Mononuclear cell (primary cell): Measurements from ENCODE around the gene PCDHGB5. TPM values are rescaled to one million over a fixed set of nuclear protein-coding genes. Genes with fewer than 3 reads are reported as not detected.

ENCODE experiments used
- H3K27me3 ChIP-seq: 2 replicates; pipeline ENCODE4 v1.6.0; 2011; ENCODE audit warnings: low read length, control low read depth; ENCODE audit not compliant: insufficient read depth
- H3K4me1 ChIP-seq: 2 replicates; pipeline ENCODE4 v1.5.1; 2011; ENCODE audit warnings: mild to moderate bottlenecking, low read length, control low read depth; ENCODE audit not compliant: insufficient read depth
- H3K4me3 ChIP-seq: 2 replicates; pipeline ENCODE4 v1.5.1; 2011; ENCODE audit warnings: mild to moderate bottlenecking, low read length, moderate library complexity
- H3K9me3 ChIP-seq: 2 replicates; pipeline ENCODE4 v1.5.1; 2011; ENCODE audit warnings: low read depth, mild to moderate bottlenecking, control low read depth, low read length
- total RNA-seq: library from RNA; depleted of rRNA; stranded (reverse); fragments of >200 nt; gene quantifications from one replicate; pipeline ENCODE4 v1.2.3, GENCODE V29; 2012

PCDHGB5 gene
- total RNA-seq, 1 donor, result 0.84 TPM

- Histone ChIP-seq H3K27me3 (peaks cover 50% of the 10 kb centered on the region), H3K4me1 (no peaks in the 10 kb centered on the region), H3K4me3 (no peak overlapping the region), H3K9me3 (no peaks in the 10 kb centered on the region)
Measured at GRCh38 chr5:141437221-141437620, 39.5 kb downstream of the PCDHGB5 start.

- H3K4me1 ChIP-seq, result no peaks in the 10 kb centered on the region
- no peak overlapping the region for H3K4me3 ChIP-seq
- peaks cover 34% of the 10 kb centered on the region for H3K27me3 ChIP-seq
- H3K9me3 ChIP-seq, result no peaks in the 10 kb centered on the region
Measured at GRCh38 chr5:141439411-141440141, 41.8 kb downstream of the PCDHGB5 start.

- no peaks in the 10 kb centered on the region for H3K4me1 ChIP-seq
Measured at GRCh38 chr5:141440341-141440740, 42.6 kb downstream of the PCDHGB5 start.

GRCh38 chr5:141441571-141442170 is 43.9 kb downstream of the PCDHGB5 start:
- Histone ChIP-seq H3K27me3 (peaks cover 17% of the 10 kb centered on the region), H3K9me3 (no peaks in the 10 kb centered on the region), H3K4me1 (no peaks in the 10 kb centered on the region), H3K4me3 (no peak overlapping the region)

More at GRCh38 chr5:141440341-141440740, 42.6 kb downstream of the PCDHGB5 start:
- no peak overlapping the region for H3K4me3 ChIP-seq
- no peaks in the 10 kb centered on the region for H3K9me3 ChIP-seq
- H3K27me3 ChIP-seq, result peaks cover 30% of the 10 kb centered on the region

Other genes starting within 250 kb of the PCDHGB5 start
- not detected for gene PCDHB6, start 247.9 kb upstream of the PCDHGB5 start, total RNA-seq
- gene PCDHB7, start 225.3 kb upstream of the PCDHGB5 start, total RNA-seq, result under 0.01 TPM
- not detected for gene PCDHB8, start 220.2 kb upstream of the PCDHGB5 start, total RNA-seq
- gene PCDHB16, start 215.6 kb upstream of the PCDHGB5 start, total RNA-seq, result not detected
- gene PCDHB9, start 210.8 kb upstream of the PCDHGB5 start, total RNA-seq, result 0.31 TPM
- not detected for gene PCDHB10, start 205.6 kb upstream of the PCDHGB5 start, total RNA-seq
- gene PCDHB11, start 198.3 kb upstream of the PCDHGB5 start, total RNA-seq, result not detected
- gene PCDHB12, start 189.2 kb upstream of the PCDHGB5 start, total RNA-seq, result not detected
- not detected for gene PCDHB13, start 184.0 kb upstream of the PCDHGB5 start, total RNA-seq
- gene PCDHB14, start 174.6 kb upstream of the PCDHGB5 start, total RNA-seq, result not detected
- not detected for gene PCDHB15, start 152.6 kb upstream of the PCDHGB5 start, total RNA-seq
- 0.73 TPM for gene SLC25A2, start 93.9 kb upstream of the PCDHGB5 start, total RNA-seq
- gene TAF7, start 77.2 kb upstream of the PCDHGB5 start, total RNA-seq, result 76.5 TPM
- gene PCDHGA1, start 67.4 kb upstream of the PCDHGB5 start, total RNA-seq, result not detected
- not detected for gene PCDHGA2, start 59.2 kb upstream of the PCDHGB5 start, total RNA-seq
- 0.10 TPM for gene PCDHGA3, start 54.1 kb upstream of the PCDHGB5 start, total RNA-seq
- not detected for gene PCDHGB1, start 47.8 kb upstream of the PCDHGB5 start, total RNA-seq
- gene PCDHGA4, start 42.9 kb upstream of the PCDHGB5 start, total RNA-seq, result 0.21 TPM
- gene PCDHGB2, start 38.0 kb upstream of the PCDHGB5 start, total RNA-seq, result 0.63 TPM
- gene PCDHGA5, start 33.8 kb upstream of the PCDHGB5 start, total RNA-seq, result 0.21 TPM
- 0.63 TPM for gene PCDHGB3, start 27.7 kb upstream of the PCDHGB5 start, total RNA-seq
- 0.10 TPM for gene PCDHGA6, start 24.1 kb upstream of the PCDHGB5 start, total RNA-seq
- gene PCDHGA7, start 15.2 kb upstream of the PCDHGB5 start, total RNA-seq, result 0.42 TPM
- gene PCDHGB4, start 10.2 kb upstream of the PCDHGB5 start, total RNA-seq, result 0.31 TPM
- 0.10 TPM for gene PCDHGA8, start 5.3 kb upstream of the PCDHGB5 start, total RNA-seq
- 0.42 TPM for gene PCDHGA9, start 4.8 kb downstream of the PCDHGB5 start, total RNA-seq
- 0.63 TPM for gene PCDHGB6, start 10.1 kb downstream of the PCDHGB5 start, total RNA-seq
- 0.52 TPM for gene PCDHGA10, start 15.0 kb downstream of the PCDHGB5 start, total RNA-seq
- gene PCDHGB7, start 19.7 kb downstream of the PCDHGB5 start, total RNA-seq, result 0.31 TPM
- 0.21 TPM for gene PCDHGA11, start 23.1 kb downstream of the PCDHGB5 start, total RNA-seq
- gene PCDHGA12, start 32.6 kb downstream of the PCDHGB5 start, total RNA-seq, result 0.10 TPM
- 0.42 TPM for gene PCDHGC3, start 78.0 kb downstream of the PCDHGB5 start, total RNA-seq
- 0.10 TPM for gene PCDHGC4, start 87.1 kb downstream of the PCDHGB5 start, total RNA-seq
- not detected for gene PCDHGC5, start 91.1 kb downstream of the PCDHGB5 start, total RNA-seq
- 81.9 TPM for gene DIAPH1, start 221.1 kb downstream of the PCDHGB5 start, total RNA-seq
- 30.5 TPM for gene HDAC3, start 238.9 kb downstream of the PCDHGB5 start, total RNA-seq
- 6.6 TPM for gene RELL2, start 239.1 kb downstream of the PCDHGB5 start, total RNA-seq